Measurements from ENCODE around the gene MYO1G. TPM values are rescaled to one million over a fixed set of nuclear protein-coding genes. Genes with fewer than 3 reads are reported as not detected.
"Not testable (repeated sequence)": the region's sequence is repeated elsewhere in the genome, so short reads cannot be mapped to it uniquely, and the experiment has no call there.

MYO1G gene
- total and polyA plus RNA-seq, 5 donors: 0.70 to 3.0 (median 2.2) TPM

- DNase-seq: no peak
- Histone ChIP-seq H3K4me1 (ENCODE audit: control insufficient read depth, insufficient read depth, low read length) (peaks cover 7% of the 10 kb centered on the region), H3K9me3 (ENCODE audit: control insufficient read depth, low read length) (no peaks in the 10 kb centered on the region), H3K27ac (ENCODE audit: low read length) (no peak overlapping the region), H3K4me3 (ENCODE audit: low read length) (no peak overlapping the region), H3K27me3 (ENCODE audit: control insufficient read depth, insufficient read depth) (no peaks in the 10 kb centered on the region)
- no peak for ATAC-seq
- intact Hi-C loops (cut with DNase I): no loop called here
- WGBS: 92% methylated on average over 4 of the region's 4 CpGs
These were observed 19.5 kb upstream of the MYO1G start for GRCh38 chr7:44998153-44998871.

- no peak for DNase-seq
- H3K27me3 ChIP-seq (ENCODE audit: control insufficient read depth, insufficient read depth): no peaks in the 10 kb centered on the region
- H3K9me3 ChIP-seq (ENCODE audit: control insufficient read depth, low read length): no peaks in the 10 kb centered on the region
- no peak for ATAC-seq
- no peak overlapping the region for H3K4me3 ChIP-seq (ENCODE audit: low read length)
- intact Hi-C loops (cut with DNase I): no loop called here
- 98% methylated on average over 8 of the region's 8 CpGs for WGBS
- H3K27ac ChIP-seq (ENCODE audit: low read length): no peak overlapping the region
- no peaks in the 10 kb centered on the region for H3K4me1 ChIP-seq (ENCODE audit: control insufficient read depth, insufficient read depth, low read length)
These were observed 17.0 kb upstream of the MYO1G start for GRCh38 chr7:44995555-44996493.

GRCh38 chr7:44994877-44995554 lies 16.2 kb upstream of the MYO1G start:
- ATAC-seq (no peak), DNase-seq (no peak)
- Histone ChIP-seq H3K27ac (ENCODE audit: low read length) (no peak overlapping the region), H3K27me3 (ENCODE audit: control insufficient read depth, insufficient read depth) (no peaks in the 10 kb centered on the region), H3K4me1 (ENCODE audit: control insufficient read depth, insufficient read depth, low read length) (peaks cover 2% of the 10 kb centered on the region), H3K9me3 (ENCODE audit: control insufficient read depth, low read length) (no peaks in the 10 kb centered on the region), H3K4me3 (ENCODE audit: low read length) (no peak overlapping the region)
- 76% methylated on average over 5 of the region's 5 CpGs for WGBS
- intact Hi-C loops (cut with DNase I): no loop called here

GRCh38 chr7:44992004-44992795 lies 13.4 kb upstream of the MYO1G start:
- H3K27ac ChIP-seq (ENCODE audit: low read length); H3K4me3 ChIP-seq (ENCODE audit: low read length); ATAC-seq; H3K27me3 ChIP-seq (ENCODE audit: control insufficient read depth, insufficient read depth); intact Hi-C loops (cut with DNase I); H3K9me3 ChIP-seq (ENCODE audit: control insufficient read depth, low read length); DNase-seq; H3K4me1 ChIP-seq (ENCODE audit: control insufficient read depth, insufficient read depth, low read length): not testable (repeated sequence)
- 82% methylated on average over 21 of the region's 21 CpGs for WGBS

- WGBS: 47% methylated on average over 9 of the region's 9 CpGs
- ATAC-seq (peak in 1 of 2 donors; percentile 34), DNase-seq (no peak)
- intact Hi-C loops (cut with DNase I): no loop called here
- Histone ChIP-seq H3K4me3 (ENCODE audit: low read length) (no peak overlapping the region), H3K4me1 (ENCODE audit: control insufficient read depth, insufficient read depth, low read length) (peaks cover 2% of the 10 kb centered on the region), H3K9me3 (ENCODE audit: control insufficient read depth, low read length) (no peaks in the 10 kb centered on the region), H3K27me3 (ENCODE audit: control insufficient read depth, insufficient read depth) (no peaks in the 10 kb centered on the region), H3K27ac (ENCODE audit: low read length) (peak overlapping the region; percentile 86)
These were observed 11.6 kb upstream of the MYO1G start for GRCh38 chr7:44990109-44991023.

GRCh38 chr7:44989132-44989531 lies 10.3 kb upstream of the MYO1G start:
- intact Hi-C loops (cut with DNase I): loop anchor here in 1 of 4 donors (10.0 kb wide), 1 partner anchor 116 kb away; no protein-coding TSS in a partner anchor
- Histone ChIP-seq H3K27ac (ENCODE audit: low read length) (no peak overlapping the region), H3K9me3 (ENCODE audit: control insufficient read depth, low read length) (no peaks in the 10 kb centered on the region), H3K4me1 (ENCODE audit: control insufficient read depth, insufficient read depth, low read length) (peaks cover 2% of the 10 kb centered on the region), H3K27me3 (ENCODE audit: control insufficient read depth, insufficient read depth) (no peaks in the 10 kb centered on the region), H3K4me3 (ENCODE audit: low read length) (no peak overlapping the region)
- ATAC-seq (no peak), DNase-seq (no peak)
- 91% methylated on average over 3 of the region's 3 CpGs for WGBS

- WGBS: 87% methylated on average over 4 of the region's 4 CpGs
- DNase-seq: no peak
- Histone ChIP-seq H3K4me3 (ENCODE audit: low read length) (no peak overlapping the region), H3K9me3 (ENCODE audit: control insufficient read depth, low read length) (no peaks in the 10 kb centered on the region), H3K27me3 (ENCODE audit: control insufficient read depth, insufficient read depth) (no peaks in the 10 kb centered on the region), H3K27ac (ENCODE audit: low read length) (no peak overlapping the region), H3K4me1 (ENCODE audit: control insufficient read depth, insufficient read depth, low read length) (peaks cover 2% of the 10 kb centered on the region)
- intact Hi-C loops (cut with DNase I): loop anchor here in 1 of 4 donors (10.0 kb wide), 1 partner anchor 116 kb away; no protein-coding TSS in a partner anchor
- ATAC-seq: no peak
These were observed 9.9 kb upstream of the MYO1G start for GRCh38 chr7:44988701-44989100.

GRCh38 chr7:44987996-44988395 lies 9.2 kb upstream of the MYO1G start:
- no peak overlapping the region for H3K27ac ChIP-seq (ENCODE audit: low read length)
- intact Hi-C loops (cut with DNase I): loop anchor here in 1 of 4 donors (10.0 kb wide), 1 partner anchor 117 kb away; no protein-coding TSS in a partner anchor
- no peaks in the 10 kb centered on the region for H3K9me3 ChIP-seq (ENCODE audit: control insufficient read depth, low read length)
- no peak overlapping the region for H3K4me3 ChIP-seq (ENCODE audit: low read length)
- H3K27me3 ChIP-seq (ENCODE audit: control insufficient read depth, insufficient read depth): no peaks in the 10 kb centered on the region
- 82% methylated on average over 10 of the region's 10 CpGs for WGBS
- ATAC-seq (no peak), DNase-seq (no peak)
- H3K4me1 ChIP-seq (ENCODE audit: control insufficient read depth, insufficient read depth, low read length): peaks cover 2% of the 10 kb centered on the region

GRCh38 chr7:44987457-44987856 lies 8.6 kb upstream of the MYO1G start:
- H3K4me1 ChIP-seq (ENCODE audit: control insufficient read depth, insufficient read depth, low read length): peaks cover 2% of the 10 kb centered on the region
- no peaks in the 10 kb centered on the region for H3K9me3 ChIP-seq (ENCODE audit: control insufficient read depth, low read length)
- 92% methylated on average over 7 of the region's 7 CpGs for WGBS
- no peaks in the 10 kb centered on the region for H3K27me3 ChIP-seq (ENCODE audit: control insufficient read depth, insufficient read depth)
- no peak overlapping the region for H3K27ac ChIP-seq (ENCODE audit: low read length)
- ATAC-seq: no peak
- intact Hi-C loops (cut with DNase I): loop anchor here in 1 of 4 donors (10.0 kb wide), 1 partner anchor 117 kb away; no protein-coding TSS in a partner anchor
- H3K4me3 ChIP-seq (ENCODE audit: low read length): no peak overlapping the region
- no peak for DNase-seq
